B cell (primary cell): ENCODE measurements around the gene SLC23A2.

Experiments
- CTCF ChIP-seq: fragments of 200-600 bp; IDR thresholded peaks from one replicate; pipeline ENCODE4 v1.8.0; 2022; ENCODE audit warnings: antibody characterized with exemption, mild to moderate bottlenecking
- EZH2 ChIP-seq: IDR thresholded peaks from 2 replicates; pipeline ENCODE4 v1.6.1; 2012; ENCODE audit warnings: borderline replicate concordance, low read depth, mild to moderate bottlenecking, moderate library complexity, low read length; ENCODE audit not compliant: insufficient read depth, poor library complexity, severe bottlenecking

GRCh38 chr20:4850960-4851359, 150.3 kb downstream of the SLC23A2 start:
- TF ChIP-seq CTCF (no peak), EZH2 (no peak)
